ENCODE measurements around the gene STK4.

The STK4 gene

GRCh38 chr20:44990957-44991356 is 24.6 kb downstream of the STK4 start:
- DNase-seq (ENCODE audit: low read depth): no peak
- TF ChIP-seq, protein P1, sequence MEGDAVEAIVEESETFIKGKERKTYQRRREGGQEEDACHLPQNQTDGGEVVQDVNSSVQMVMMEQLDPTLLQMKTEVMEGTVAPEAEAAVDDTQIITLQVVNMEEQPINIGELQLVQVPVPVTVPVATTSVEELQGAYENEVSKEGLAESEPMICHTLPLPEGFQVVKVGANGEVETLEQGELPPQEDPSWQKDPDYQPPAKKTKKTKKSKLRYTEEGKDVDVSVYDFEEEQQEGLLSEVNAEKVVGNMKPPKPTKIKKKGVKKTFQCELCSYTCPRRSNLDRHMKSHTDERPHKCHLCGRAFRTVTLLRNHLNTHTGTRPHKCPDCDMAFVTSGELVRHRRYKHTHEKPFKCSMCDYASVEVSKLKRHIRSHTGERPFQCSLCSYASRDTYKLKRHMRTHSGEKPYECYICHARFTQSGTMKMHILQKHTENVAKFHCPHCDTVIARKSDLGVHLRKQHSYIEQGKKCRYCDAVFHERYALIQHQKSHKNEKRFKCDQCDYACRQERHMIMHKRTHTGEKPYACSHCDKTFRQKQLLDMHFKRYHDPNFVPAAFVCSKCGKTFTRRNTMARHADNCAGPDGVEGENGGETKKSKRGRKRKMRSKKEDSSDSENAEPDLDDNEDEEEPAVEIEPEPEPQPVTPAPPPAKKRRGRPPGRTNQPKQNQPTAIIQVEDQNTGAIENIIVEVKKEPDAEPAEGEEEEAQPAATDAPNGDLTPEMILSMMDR (conservative IDR thresholded peaks at IDR 0.05; ENCODE audit: control insufficient read depth, insufficient read depth, low read depth, low read length): no peak
- H3K4me3 ChIP-seq (ENCODE audit: control insufficient read depth, low read depth, low read length): no peak overlapping the region

DNA sequence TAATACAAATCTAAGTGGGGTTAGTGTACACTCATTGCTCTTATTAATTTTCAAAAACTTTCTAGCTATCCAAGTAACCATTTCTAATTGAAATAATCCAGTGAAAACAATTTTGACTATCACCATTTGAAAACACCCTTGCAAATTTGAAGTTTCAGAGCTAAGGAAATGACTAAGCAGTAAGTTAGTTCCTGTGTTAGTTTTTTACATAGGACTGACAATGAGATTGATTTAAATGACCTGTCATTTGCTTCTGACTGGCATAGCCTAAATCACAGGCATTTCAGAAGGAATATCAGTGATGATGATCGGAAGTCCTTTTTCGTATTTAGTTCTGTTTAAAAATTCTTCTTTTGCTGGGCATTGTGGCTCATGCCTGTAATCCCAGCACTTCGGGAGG is 27.0 kb downstream of the STK4 start:
- TF ChIP-seq, protein P1 (conservative IDR thresholded peaks at IDR 0.05; ENCODE audit: control insufficient read depth, insufficient read depth, low read depth, low read length): no peak
- H3K4me3 ChIP-seq (ENCODE audit: control insufficient read depth, low read depth, low read length): no peak overlapping the region
- no peak for DNase-seq (ENCODE audit: low read depth)

DNA sequence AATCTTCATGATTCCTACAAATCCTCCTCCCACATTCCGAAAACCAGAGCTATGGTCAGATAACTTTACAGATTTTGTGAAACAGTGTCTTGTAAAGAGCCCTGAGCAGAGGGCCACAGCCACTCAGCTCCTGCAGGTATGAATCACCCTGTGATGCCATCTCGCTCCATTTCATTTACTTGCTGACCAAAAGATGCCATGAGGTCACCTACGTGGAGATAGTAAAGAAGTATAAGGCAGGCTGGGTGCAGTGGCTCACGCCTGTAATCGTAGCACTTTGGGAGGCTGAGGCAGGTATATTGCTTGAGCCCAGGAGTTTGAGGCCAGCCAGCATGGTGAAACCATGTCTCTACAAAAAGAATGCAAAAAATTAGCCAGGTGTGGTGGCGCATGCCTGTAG is 30.9 kb downstream of the STK4 start:
- H3K4me3 ChIP-seq (ENCODE audit: control insufficient read depth, low read depth, low read length): no peak overlapping the region
- TF ChIP-seq, protein P1 (conservative IDR thresholded peaks at IDR 0.05; ENCODE audit: control insufficient read depth, insufficient read depth, low read depth, low read length): no peak
- DNase-seq (ENCODE audit: low read depth): no peak

DNA sequence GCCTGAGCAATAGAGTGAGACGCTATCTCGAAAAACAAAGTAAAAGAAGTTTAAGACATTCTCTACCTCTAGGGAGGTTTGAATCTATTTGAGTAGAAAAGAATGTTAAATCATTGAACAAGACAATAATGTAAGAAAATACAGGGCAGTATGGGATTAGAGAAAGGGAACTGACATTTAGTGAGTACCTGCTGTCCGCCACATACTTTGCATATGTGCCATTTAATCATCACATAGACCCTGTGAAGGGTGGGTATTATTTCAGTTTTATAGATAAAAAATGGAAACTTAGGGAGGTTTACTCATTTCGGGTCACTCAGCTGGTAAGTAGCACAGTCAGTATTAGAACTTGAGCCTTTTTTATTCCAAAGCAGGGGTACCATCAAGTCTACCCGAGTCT is 31.4 kb downstream of the STK4 start:
- H3K4me3 ChIP-seq (ENCODE audit: control insufficient read depth, low read depth, low read length): no peak overlapping the region
- TF ChIP-seq, protein P1 (conservative IDR thresholded peaks at IDR 0.05; ENCODE audit: control insufficient read depth, insufficient read depth, low read depth, low read length): no peak
- no peak for DNase-seq (ENCODE audit: low read depth)

DNA sequence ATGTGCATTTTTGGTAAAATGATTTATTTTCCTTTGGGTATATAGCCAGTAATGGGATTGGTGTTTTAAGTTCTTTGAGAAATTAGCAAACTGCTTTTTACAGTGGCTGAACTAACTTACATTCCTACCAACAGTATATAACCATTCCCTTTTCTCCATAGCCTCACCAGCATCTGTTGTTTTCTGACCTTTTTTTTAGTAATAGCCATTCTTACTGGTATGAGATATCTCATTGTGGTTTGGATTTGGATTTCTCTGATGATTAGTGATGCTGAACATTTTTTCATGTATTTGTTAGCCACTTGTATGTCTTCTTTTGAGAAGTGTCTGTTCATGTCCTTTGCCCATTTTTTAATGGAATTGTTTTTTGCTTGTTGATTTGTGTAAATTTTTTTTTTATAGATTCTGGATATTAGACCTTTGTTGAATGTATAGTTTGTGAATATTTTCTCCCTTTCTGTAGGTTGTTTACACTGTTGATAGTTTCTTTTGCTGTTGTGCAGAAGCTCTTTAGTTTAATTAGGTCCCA is 42.3 kb downstream of the STK4 start:
- no peak overlapping the region for H3K4me3 ChIP-seq (ENCODE audit: control insufficient read depth, low read depth, low read length)
- peak; percentile 38 for DNase-seq (ENCODE audit: low read depth)
- TF ChIP-seq, protein P1 (conservative IDR thresholded peaks at IDR 0.05; ENCODE audit: control insufficient read depth, insufficient read depth, low read depth, low read length): no peak

DNA sequence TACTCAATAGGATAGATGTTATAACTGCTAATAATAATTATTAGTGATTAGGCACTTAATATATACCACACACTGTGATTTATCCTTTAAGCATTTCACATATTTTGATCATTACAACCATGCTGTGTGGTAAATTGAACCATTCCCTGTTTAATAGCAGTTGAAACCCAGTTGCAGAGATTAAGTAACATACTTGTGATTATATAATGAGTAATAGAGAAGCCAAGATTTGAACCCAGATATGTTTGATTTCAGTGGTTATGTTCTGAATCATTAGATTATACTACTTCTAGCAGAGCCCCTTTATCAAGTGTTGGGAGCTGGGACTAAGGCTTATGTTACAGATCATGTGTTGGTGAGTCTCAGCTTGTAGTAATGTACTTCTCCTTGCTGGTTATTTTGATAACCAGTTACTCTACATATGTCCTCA is 44.1 kb downstream of the STK4 start:
- DNase-seq (ENCODE audit: low read depth): peak; percentile 56
- TF ChIP-seq, protein P1 (conservative IDR thresholded peaks at IDR 0.05; ENCODE audit: control insufficient read depth, insufficient read depth, low read depth, low read length): no peak
- no peak overlapping the region for H3K4me3 ChIP-seq (ENCODE audit: control insufficient read depth, low read depth, low read length)

GRCh38 chr20:45011108-45011526 is 44.8 kb downstream of the STK4 start:
- H3K4me3 ChIP-seq (ENCODE audit: control insufficient read depth, low read depth, low read length): no peak overlapping the region
- peak; percentile 75 for DNase-seq (ENCODE audit: low read depth)
- TF ChIP-seq, protein P1 (conservative IDR thresholded peaks at IDR 0.05; ENCODE audit: control insufficient read depth, insufficient read depth, low read depth, low read length): peak; percentile 84

Data from fibroblast of mammary gland (primary cell).